Stimulated activated CD4-positive, alpha-beta T cell treated with anti-CD3 and anti-CD28 coated beads, Interleukin-1b, Interleukin-23, amount 100 ng/mL, for 48 hours (primary cell): Measurements from ENCODE around the gene INSR.
"Not testable (repeated sequence)": the region's sequence is repeated elsewhere in the genome, so short reads cannot be mapped to it uniquely, and the experiment has no call there.

ENCODE experiments used
- DNase-seq: peaks from one replicate; pipeline ENCODE4 v3.0.0-alpha.2; 2020

The INSR gene

GRCh38 chr19:7293762-7294557, at the start of gene INSR:
Gene INSR, minus strand, starts transcription at chr19:7294414. Its CDS starts 523 bp downstream, at chr19:7293891.
- DNase-seq = peak; percentile 76

DNA sequence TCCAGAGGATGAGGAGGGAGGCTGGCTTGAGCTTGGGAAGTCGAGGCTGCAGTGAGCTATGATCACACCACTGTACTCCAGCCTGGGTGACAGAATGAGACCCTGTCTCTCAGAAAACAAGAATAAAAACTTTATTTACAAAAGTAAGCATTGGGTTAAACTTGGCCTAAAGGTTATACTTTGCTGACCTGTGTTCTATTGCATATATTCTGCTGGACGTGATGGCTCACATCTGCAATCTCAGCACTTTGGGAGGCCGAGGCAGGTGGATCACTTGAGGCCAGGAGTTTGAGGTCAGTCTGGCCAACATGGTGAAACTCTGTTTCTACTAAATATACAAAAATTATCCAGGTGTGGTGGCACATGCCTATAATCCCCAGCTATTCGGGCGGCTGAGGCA, 47.9 kb upstream of the INSR start:
- no peak for DNase-seq

GRCh38 chr19:7340959-7341837, 47.0 kb upstream of the INSR start:
- peak; percentile 82 for DNase-seq

GRCh38 chr19:7337380-7338194, 43.4 kb upstream of the INSR start:
- no peak for DNase-seq

DNA sequence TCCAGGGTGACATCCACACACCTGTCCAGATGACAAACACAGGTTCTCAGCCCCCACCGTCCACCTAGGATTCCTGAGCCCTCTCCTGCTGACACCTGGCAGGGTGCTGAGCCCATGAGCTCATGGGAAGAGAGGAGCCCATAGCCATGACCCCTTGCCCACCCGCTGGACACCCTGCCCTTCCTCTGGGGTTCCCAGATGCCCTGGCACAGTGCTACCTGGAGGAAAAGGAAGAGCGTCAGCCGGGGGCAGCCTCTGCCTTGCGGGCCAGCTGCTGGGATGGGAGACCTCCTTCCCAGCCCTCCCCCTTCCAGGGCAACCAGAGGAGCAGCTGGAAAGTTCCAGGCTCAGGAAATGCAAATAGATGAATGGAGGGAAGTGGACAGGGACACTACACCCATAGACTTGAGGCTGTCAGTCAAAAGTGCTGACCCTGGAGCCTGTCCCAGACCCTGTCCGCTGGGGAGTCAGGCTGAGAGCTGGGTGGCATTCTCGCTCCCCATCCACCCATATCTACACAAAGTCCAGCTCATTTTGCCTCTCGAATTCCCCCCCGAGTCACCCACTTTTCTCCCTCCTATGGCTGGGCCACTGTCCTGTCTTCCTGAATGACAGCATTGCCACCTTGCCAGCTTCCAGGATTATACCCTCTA, 42.2 kb upstream of the INSR start:
- no peak for DNase-seq

DNA sequence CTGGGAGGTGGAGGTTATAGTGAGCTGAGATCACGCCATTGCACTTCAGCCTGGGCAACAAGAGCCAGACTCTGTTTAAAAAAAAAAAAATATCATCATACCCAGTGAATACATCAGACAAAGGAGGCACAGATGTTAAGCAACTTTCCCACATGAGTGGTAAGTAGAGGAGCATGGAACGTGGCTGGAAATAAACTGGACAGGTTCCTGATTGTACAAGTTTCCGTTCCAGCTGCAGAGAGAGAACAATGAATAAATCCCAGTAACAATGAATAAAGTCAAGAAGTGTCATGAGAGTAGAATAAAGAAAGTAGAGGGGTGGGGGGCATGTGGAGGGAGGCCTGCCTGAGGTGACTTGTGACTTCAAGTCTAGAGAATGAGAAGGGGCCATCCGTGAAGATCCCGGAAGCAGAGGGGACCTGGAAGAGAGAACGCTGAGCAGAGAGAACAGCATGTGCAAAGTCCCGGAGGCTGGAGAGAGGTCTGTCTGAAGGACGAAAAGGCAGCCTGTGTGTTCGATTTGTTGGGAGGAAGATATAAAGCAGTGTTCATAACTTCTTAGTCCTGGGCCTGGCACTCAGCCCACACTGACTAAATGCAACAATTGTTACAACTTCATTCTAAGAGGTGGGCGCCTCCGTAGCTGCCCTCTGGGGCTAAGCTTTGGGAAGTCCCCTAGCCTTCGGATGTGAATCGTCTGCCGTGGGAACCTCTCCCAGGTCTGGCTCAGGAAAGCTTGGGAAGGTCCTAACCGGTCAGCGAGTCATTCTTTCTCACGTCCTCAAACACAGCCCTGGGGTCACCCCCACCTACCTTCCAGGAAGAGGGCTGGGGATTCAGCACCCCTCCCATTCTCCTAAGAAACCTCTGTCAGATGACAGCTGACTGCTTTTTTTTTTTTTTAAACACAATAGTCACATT, 39.2 kb upstream of the INSR start:
- no peak for DNase-seq

GRCh38 chr19:7331446-7331845, 37.2 kb upstream of the INSR start:
- DNase-seq = no peak

DNA sequence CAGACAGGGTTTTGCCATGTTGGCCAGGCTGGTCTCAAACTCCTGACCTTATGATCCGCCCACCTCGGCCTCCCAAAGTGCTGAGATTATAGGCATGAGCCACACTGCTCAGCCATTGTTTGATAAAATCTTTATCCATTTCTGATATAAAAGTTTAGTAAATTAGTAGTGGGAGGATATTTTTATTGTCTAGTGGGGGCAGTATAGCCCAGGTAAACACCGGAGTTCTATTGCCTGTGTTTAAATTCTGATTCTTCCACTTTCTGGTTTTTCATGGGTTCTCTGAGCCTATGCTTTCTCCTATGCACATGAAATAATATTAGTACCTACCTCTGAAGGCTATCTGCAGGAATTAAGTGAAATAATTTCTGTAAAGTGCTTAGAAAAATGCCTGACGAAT, 34.4 kb upstream of the INSR start:
- no peak for DNase-seq

DNA sequence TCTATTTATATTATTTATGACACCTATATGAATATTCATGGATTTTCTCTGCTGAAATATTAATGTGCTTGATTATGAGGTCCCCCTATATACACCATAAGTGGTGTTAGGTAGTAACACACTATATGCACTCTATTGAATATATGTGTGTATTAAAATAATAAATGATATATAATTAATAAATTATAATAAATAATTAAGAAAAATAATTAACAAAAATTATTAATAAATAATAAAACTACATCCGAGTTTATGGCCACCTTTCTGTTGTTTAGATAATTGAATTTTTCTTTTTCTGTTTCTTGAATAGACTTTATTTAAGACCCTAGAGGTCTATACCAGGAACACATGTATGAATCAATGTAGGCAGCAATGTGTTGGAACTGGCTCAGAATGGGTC, 33.6 kb upstream of the INSR start:
- DNase-seq = no peak

- no peak for DNase-seq
Measured at GRCh38 chr19:7326105-7326877, 32.1 kb upstream of the INSR start.

DNA sequence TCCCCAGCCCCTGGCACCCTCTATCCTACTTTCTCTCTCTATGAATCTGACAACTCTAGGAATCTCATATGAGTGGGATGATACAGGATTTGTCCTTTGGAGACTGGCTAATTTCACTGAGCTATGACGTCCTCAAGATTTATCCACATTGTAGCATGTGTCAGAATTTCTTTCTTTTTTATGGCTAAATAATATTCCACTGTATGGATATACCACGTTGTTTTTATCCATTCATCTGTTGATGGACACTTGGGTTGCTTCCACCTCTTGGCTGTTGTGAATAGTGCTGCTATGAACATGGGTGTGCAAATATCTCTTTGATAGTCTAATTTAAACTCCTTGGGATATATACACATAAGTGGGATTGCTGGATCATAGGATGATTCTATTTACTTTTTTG, 24.0 kb upstream of the INSR start:
- no peak for DNase-seq

DNA sequence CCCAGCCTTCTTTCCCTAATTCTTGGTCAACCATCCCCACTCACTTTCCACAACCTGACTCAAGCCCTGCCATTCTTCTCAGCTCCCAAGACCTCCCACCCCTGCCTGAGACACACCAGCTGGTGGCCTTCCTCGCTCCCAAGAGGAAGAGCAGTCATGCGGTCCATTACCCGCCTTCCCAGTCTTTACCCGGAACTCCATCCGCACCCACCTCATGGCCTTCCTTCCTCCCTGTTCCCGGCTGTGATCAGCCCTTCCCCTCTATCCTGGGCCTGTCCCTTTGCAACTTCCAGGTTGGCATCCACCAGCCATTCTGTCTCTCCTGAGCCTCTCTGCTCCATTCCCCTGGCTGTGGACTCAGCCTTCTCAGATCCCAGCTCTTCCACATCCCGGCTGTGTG, 18.6 kb upstream of the INSR start:
- no peak for DNase-seq

GRCh38 chr19:7311911-7312310, 17.7 kb upstream of the INSR start:
- no peak for DNase-seq

DNA sequence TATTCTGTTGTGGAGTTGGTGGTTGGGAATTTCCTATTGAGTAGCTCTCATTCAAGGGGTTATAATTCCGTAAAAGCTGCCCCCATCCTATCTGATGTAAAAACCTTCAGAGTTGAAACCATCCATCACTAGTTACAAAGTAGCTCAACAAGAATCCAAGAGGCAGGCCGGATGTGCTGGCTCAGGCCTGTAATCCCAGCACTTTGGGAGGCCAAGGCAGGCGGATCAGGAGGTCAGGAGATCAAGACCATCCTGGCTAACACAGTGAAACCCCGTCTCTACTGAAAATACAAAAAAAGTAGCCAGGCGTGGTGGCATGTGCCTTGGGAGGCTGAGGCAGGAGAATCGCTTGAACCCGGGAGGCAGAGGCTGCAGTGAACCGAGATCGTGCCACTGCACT, 14.1 kb upstream of the INSR start:
- DNase-seq = not testable (repeated sequence)

DNA sequence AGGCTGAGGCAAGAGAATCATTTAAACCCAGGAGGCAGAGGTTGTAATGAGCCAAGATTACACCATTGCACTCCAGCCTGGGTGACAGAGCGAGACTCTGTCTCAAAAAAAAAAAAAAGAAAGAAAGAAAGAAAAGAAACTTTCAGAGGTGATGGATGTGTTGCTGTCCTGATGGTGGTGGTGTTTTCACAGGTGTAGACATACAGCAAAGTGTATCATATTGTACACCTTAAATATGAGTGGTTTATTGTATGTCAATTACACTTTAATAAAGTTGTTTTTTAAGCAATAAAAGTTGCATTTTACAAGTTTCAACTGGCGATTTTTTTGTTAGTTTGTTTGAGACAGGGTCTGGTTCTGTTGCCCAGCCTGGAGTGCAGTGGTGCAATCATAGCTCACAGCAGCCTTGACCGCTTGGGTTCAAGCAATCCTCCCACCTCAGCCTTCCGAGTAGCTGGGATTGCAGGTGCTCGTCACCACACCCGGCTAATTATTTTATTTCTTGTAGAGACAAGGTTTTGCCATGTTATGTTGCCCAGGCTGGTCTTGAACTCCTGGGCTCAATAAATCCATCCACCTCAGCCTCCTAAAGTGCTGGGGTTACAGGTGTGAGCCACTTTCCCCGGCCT, 13.5 kb upstream of the INSR start:
- no peak for DNase-seq

- no peak for DNase-seq
Measured at GRCh38 chr19:7304200-7304599, 10.0 kb upstream of the INSR start.

DNA sequence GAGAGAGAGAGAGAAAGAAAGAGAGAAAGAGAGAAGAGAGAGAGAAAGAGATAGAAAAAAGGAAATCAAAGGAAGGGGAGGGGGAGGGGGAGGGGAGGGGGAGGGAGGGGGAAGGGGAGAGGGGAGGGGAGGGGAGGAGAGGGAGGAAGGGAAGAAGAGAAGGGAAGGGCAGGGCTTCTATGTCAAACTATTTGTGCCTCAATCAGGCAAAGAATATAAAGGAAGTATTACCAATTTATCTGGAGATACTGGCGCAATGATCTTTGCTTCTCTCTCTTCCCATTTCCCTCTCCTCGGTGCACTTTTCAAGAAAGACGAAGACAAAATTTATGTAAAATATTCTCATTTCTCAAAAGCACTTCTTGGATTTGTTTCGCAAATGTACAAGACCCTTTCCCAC, 9.3 kb upstream of the INSR start:
- no peak for DNase-seq

- no peak for DNase-seq
Measured at GRCh38 chr19:7301525-7301924, 7.3 kb upstream of the INSR start.

GRCh38 chr19:7297742-7298141, 3.5 kb upstream of the INSR start:
- DNase-seq = no peak

DNA sequence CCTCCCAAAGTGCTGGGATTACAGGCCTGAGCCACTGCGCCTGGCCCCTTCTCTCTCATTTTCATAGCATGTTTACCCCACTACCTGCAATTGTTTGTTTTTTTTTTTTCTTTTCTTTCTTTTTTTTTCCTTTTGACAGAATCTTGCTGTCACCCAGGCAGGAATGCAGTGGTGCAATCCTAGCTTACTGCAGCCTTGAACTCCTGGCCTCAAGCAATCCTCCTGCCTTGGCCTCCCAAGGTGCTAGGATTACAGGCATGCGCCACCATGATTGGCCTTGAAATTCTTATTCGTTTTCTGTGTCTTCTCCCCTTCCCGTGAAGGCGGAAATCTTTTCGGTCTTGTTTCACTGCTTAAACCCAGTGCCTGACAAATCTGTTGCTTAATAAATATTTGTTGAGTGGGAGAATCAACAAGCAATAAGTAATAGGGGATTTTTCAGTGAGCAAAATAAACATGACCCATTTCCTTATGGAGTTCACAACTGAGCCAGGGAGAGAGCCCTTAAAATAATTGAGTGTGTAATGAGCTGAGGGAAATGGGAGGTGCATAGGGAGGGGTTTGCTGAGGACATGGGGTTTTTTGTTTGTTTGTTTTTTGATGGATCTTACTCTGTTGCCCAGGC, 1.8 kb upstream of the INSR start:
- DNase-seq = no peak
